HEK293 (cell line): ENCODE measurements around the gene HMGN4.

Experiments
- GLI4 ChIP-seq: fragments of 450-650 bp; formaldehyde crosslinking; IDR thresholded peaks from 2 replicates; pipeline ENCODE4 v1.5.1; 2016; ENCODE audit warnings: missing biosample characterization, missing genetic modification characterization
- GLIS1 ChIP-seq: fragments of 450-650 bp; formaldehyde crosslinking; IDR thresholded peaks from 2 replicates; pipeline ENCODE4 v1.5.1; 2016; ENCODE audit warnings: missing biosample characterization, missing genetic modification characterization
- KLF8 ChIP-seq: fragments of 450-650 bp; formaldehyde crosslinking; IDR thresholded peaks from 2 replicates; pipeline ENCODE4 v1.5.1; 2016; ENCODE audit warnings: missing biosample characterization, missing genetic modification characterization
- KLF9 ChIP-seq: fragments of 450-650 bp; formaldehyde crosslinking; IDR thresholded peaks from 2 replicates; pipeline ENCODE4 v1.5.1; 2016; ENCODE audit warnings: missing biosample characterization, missing genetic modification characterization, low read depth
- MZF1 ChIP-seq: fragments of 450-650 bp; formaldehyde crosslinking; IDR thresholded peaks from 2 replicates; pipeline ENCODE4 v1.5.1; 2017; ENCODE audit warnings: missing biosample characterization, missing genetic modification characterization, borderline replicate concordance
- RBAK ChIP-seq: fragments of 450-650 bp; formaldehyde crosslinking; IDR thresholded peaks from 2 replicates; pipeline ENCODE4 v1.5.1; 2016; ENCODE audit warnings: missing biosample characterization, missing genetic modification characterization
- SCRT1 ChIP-seq: fragments of 450-650 bp; formaldehyde crosslinking; IDR thresholded peaks from 2 replicates; pipeline ENCODE4 v1.5.1; 2016; ENCODE audit warnings: missing biosample characterization, missing genetic modification characterization, borderline replicate concordance
- SP2 ChIP-seq: fragments of 450-650 bp; formaldehyde crosslinking; IDR thresholded peaks from 2 replicates; pipeline ENCODE4 v1.5.1; 2016; ENCODE audit warnings: missing biosample characterization, missing genetic modification characterization
- ZBTB11 ChIP-seq: fragments of 450-650 bp; formaldehyde crosslinking; conservative IDR thresholded peaks from 2 replicates; pipeline ENCODE4 v1.5.1; 2016; ENCODE audit warnings: low read depth, missing biosample characterization, missing genetic modification characterization
- ZBTB17 ChIP-seq: fragments of 450-650 bp; formaldehyde crosslinking; IDR thresholded peaks from 2 replicates; pipeline ENCODE4 v1.5.1; 2016; ENCODE audit warnings: missing biosample characterization, missing genetic modification characterization
- ZEB2 ChIP-seq: fragments of 450-650 bp; formaldehyde crosslinking; IDR thresholded peaks from 2 replicates; pipeline ENCODE4 v1.5.1; 2016; ENCODE audit warnings: missing biosample characterization, missing genetic modification characterization
- ZNF112 ChIP-seq: fragments of 450-650 bp; formaldehyde crosslinking; IDR thresholded peaks from 2 replicates; pipeline ENCODE4 v1.5.0; 2017; ENCODE audit warnings: missing biosample characterization, missing genetic modification characterization
- ZNF114 ChIP-seq: fragments of 450-650 bp; formaldehyde crosslinking; IDR thresholded peaks from 2 replicates; pipeline ENCODE4 v1.5.0; 2017; ENCODE audit warnings: missing biosample characterization, missing genetic modification characterization
- ZNF121 ChIP-seq: fragments of 450-650 bp; formaldehyde crosslinking; IDR thresholded peaks from 2 replicates; pipeline ENCODE4 v1.5.1; 2016; ENCODE audit warnings: missing biosample characterization, missing genetic modification characterization
- ZNF138 ChIP-seq: fragments of 450-650 bp; formaldehyde crosslinking; IDR thresholded peaks from 2 replicates; pipeline ENCODE4 v1.5.1; 2016; ENCODE audit warnings: missing biosample characterization, missing genetic modification characterization, borderline replicate concordance
- ZNF140 ChIP-seq: fragments of 450-650 bp; formaldehyde crosslinking; IDR thresholded peaks from 2 replicates; pipeline ENCODE4 v1.5.1; 2016; ENCODE audit warnings: missing biosample characterization, missing genetic modification characterization
- ZNF174 ChIP-seq: fragments of 450-650 bp; formaldehyde crosslinking; IDR thresholded peaks from 2 replicates; pipeline ENCODE4 v1.5.0; 2017; ENCODE audit warnings: missing biosample characterization, mild to moderate bottlenecking, missing genetic modification characterization
- ZNF350 ChIP-seq: fragments of 450-650 bp; formaldehyde crosslinking; IDR thresholded peaks from 2 replicates; pipeline ENCODE4 v1.5.0; 2017; ENCODE audit warnings: missing biosample characterization, mild to moderate bottlenecking, missing genetic modification characterization
- ZNF354C ChIP-seq: fragments of 450-650 bp; formaldehyde crosslinking; IDR thresholded peaks from 2 replicates; pipeline ENCODE4 v1.5.1; 2016; ENCODE audit warnings: missing biosample characterization, missing genetic modification characterization, low read depth, borderline replicate concordance
- ZNF398 ChIP-seq: fragments of 450-650 bp; formaldehyde crosslinking; IDR thresholded peaks from 2 replicates; pipeline ENCODE4 v1.5.1; 2017; ENCODE audit warnings: missing biosample characterization, missing genetic modification characterization
- ZNF426 ChIP-seq: fragments of 450-650 bp; formaldehyde crosslinking; IDR thresholded peaks from 2 replicates; pipeline ENCODE4 v1.5.1; 2017; ENCODE audit warnings: missing biosample characterization, missing genetic modification characterization, mild to moderate bottlenecking, inconsistent platforms, moderate library complexity
- ZNF514 ChIP-seq: fragments of 450-650 bp; formaldehyde crosslinking; IDR thresholded peaks from 2 replicates; pipeline ENCODE4 v1.5.1; 2016; ENCODE audit warnings: missing biosample characterization, missing genetic modification characterization
- ZNF76 ChIP-seq: fragments of 450-650 bp; formaldehyde crosslinking; IDR thresholded peaks from 2 replicates; pipeline ENCODE4; 2016; ENCODE audit warnings: low read depth, missing biosample characterization, missing genetic modification characterization, borderline replicate concordance
- ZXDB ChIP-seq: fragments of 450-650 bp; formaldehyde crosslinking; IDR thresholded peaks from 2 replicates; pipeline ENCODE4 v1.5.1; 2016; ENCODE audit warnings: missing biosample characterization, missing genetic modification characterization
- TF ChIP-seq, protein P1 (sequence below): fragments of 450-650 bp; formaldehyde crosslinking; IDR thresholded peaks from 2 replicates; pipeline ENCODE4 v1.5.1; 2017; ENCODE audit warnings: missing biosample characterization, missing genetic modification characterization
- TF ChIP-seq, protein P2 (sequence below): fragments of 450-650 bp; formaldehyde crosslinking; IDR thresholded peaks from 2 replicates; pipeline ENCODE4 v1.5.1; 2016; ENCODE audit warnings: missing biosample characterization, missing genetic modification characterization
- TF ChIP-seq, protein P3 (sequence below): fragments of 450-650 bp; formaldehyde crosslinking; IDR thresholded peaks from 2 replicates; pipeline ENCODE4 v1.5.1; 2016; ENCODE audit warnings: missing biosample characterization, missing genetic modification characterization

HMGN4 gene

GRCh38 chr6:26537160-26537845 is 863 bp upstream of the HMGN4 start (continued):
- TF ChIP-seq, protein P1, sequence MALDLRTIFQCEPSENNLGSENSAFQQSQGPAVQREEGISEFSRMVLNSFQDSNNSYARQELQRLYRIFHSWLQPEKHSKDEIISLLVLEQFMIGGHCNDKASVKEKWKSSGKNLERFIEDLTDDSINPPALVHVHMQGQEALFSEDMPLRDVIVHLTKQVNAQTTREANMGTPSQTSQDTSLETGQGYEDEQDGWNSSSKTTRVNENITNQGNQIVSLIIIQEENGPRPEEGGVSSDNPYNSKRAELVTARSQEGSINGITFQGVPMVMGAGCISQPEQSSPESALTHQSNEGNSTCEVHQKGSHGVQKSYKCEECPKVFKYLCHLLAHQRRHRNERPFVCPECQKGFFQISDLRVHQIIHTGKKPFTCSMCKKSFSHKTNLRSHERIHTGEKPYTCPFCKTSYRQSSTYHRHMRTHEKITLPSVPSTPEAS (tag by site-specific recombination) = 0 out of 2 replicates have a peak, but pooled peaks have one; percentile 37
- TF ChIP-seq KLF9 (tag by site-specific recombination) (peak; percentile 28; the same call in 1 of the 2 replicates), SP2 (no peak), ZXDB (peak; percentile 90), ZNF514 (tag by site-specific recombination) (no peak), KLF8 (tag by site-specific recombination) (peak; percentile 74), ZBTB17 (peak; percentile 93), ZNF138 (tag by site-specific recombination) (no peak), GLIS1 (0 out of 2 replicates have a peak, but pooled peaks have one; percentile 26), ZNF174 (no peak), ZEB2 (tag by site-specific recombination) (peak; percentile 89), ZNF354C (tag by site-specific recombination) (no peak), SCRT1 (no peak), ZNF112 (no peak), RBAK (tag by site-specific recombination) (no peak), GLI4 (tag by site-specific recombination) (peak; percentile 49; the same call in 1 of the 2 replicates), ZNF140 (no peak), ZNF76 (tag by site-specific recombination) (peak; percentile 58; the same call in 1 of the 2 replicates), ZNF114 (no peak), ZNF350 (tag by site-specific recombination) (no peak), ZNF121 (no peak; the same call in 1 of the 2 replicates), ZBTB11 (tag by site-specific recombination) (no peak), ZNF426 (tag by site-specific recombination) (no peak), ZNF398 (tag by site-specific recombination) (no peak), MZF1 (tag by site-specific recombination) (peak; percentile 67)
- TF ChIP-seq, protein P2, sequence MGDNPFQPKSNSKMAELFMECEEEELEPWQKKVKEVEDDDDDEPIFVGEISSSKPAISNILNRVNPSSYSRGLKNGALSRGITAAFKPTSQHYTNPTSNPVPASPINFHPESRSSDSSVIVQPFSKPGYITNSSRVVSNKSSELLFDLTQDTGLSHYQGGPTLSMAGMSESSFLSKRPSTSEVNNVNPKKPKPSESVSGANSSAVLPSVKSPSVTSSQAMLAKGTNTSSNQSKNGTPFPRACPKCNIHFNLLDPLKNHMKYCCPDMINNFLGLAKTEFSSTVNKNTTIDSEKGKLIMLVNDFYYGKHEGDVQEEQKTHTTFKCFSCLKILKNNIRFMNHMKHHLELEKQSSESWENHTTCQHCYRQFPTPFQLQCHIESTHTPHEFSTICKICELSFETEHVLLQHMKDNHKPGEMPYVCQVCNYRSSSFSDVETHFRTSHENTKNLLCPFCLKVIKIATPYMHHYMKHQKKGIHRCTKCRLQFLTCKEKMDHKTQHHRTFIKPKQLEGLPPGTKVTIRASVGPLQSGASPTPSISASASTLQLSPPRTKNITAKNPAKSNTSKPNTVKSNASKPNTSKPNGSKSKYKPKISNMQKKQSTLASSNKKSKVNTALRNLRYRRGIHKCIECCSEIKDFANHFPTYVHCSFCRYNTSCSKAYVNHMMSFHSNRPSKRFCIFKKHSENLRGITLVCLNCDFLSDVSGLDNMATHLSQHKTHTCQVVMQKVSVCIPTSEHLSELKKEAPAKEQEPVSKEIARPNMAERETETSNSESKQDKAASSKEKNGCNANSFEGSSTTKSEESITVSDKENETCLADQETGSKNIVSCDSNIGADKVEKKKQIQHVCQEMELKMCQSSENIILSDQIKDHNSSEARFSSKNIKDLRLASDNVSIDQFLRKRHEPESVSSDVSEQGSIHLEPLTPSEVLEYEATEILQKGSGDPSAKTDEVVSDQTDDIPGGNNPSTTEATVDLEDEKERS (tag by site-specific recombination) = 0 out of 2 replicates have a peak, but pooled peaks have one; percentile 50
- TF ChIP-seq, protein P3, sequence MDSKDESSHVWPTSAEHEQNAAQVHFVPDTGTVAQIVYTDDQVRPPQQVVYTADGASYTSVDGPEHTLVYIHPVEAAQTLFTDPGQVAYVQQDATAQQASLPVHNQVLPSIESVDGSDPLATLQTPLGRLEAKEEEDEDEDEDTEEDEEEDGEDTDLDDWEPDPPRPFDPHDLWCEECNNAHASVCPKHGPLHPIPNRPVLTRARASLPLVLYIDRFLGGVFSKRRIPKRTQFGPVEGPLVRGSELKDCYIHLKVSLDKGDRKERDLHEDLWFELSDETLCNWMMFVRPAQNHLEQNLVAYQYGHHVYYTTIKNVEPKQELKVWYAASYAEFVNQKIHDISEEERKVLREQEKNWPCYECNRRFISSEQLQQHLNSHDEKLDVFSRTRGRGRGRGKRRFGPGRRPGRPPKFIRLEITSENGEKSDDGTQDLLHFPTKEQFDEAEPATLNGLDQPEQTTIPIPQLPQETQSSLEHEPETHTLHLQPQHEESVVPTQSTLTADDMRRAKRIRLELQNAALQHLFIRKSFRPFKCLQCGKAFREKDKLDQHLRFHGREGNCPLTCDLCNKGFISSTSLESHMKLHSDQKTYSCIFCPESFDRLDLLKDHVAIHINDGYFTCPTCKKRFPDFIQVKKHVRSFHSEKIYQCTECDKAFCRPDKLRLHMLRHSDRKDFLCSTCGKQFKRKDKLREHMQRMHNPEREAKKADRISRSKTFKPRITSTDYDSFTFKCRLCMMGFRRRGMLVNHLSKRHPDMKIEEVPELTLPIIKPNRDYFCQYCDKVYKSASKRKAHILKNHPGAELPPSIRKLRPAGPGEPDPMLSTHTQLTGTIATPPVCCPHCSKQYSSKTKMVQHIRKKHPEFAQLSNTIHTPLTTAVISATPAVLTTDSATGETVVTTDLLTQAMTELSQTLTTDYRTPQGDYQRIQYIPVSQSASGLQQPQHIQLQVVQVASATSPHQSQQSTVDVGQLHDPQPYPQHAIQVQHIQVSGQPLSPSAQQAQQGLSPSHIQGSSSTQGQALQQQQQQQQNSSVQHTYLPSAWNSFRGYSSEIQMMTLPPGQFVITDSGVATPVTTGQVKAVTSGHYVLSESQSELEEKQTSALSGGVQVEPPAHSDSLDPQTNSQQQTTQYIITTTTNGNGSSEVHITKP (tag by site-specific recombination) = peak; percentile 20
